DMS114 treated with DMSO at 0.1 percent for 48 hours (cell line): Measurements from ENCODE around the gene GJD3.

Source experiments
- DNase-seq: peaks from one replicate; lab custom pipeline; 2025; ENCODE audit not compliant: unreplicated experiment; lab: John Stamatoyannopoulos, UW

The GJD3 gene

DNA sequence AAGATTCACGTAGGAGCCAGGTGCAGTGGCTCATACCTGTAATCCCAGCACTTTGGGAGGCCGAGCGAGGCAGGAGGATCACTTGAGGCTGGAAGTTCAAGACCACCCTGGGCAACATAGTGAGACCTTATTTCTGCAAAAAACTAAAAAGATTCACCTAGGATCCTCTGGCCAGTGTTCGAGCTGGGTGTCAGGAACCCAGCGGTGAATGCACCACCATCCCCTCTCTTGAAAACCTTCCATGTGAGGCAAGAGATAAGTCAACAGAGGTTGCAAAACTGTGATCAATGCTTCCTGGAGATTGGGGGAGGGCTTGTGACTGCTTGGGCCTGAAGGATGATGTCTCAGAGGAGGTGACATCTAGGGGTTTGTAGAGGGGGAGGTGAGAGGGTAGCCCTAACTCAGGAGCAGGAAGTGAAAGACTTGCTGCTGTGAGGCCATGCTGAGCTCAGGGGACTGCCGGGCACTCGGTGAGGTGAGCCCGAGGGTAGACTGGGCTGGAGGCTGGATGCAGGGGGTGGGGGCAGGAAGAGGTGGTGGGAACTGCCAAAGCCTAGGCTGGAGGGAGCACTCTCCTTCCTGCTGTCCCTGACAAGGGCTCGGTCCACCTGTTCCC, 11.7 kb downstream of the GJD3 start:
- no peak for DNase-seq

DNA sequence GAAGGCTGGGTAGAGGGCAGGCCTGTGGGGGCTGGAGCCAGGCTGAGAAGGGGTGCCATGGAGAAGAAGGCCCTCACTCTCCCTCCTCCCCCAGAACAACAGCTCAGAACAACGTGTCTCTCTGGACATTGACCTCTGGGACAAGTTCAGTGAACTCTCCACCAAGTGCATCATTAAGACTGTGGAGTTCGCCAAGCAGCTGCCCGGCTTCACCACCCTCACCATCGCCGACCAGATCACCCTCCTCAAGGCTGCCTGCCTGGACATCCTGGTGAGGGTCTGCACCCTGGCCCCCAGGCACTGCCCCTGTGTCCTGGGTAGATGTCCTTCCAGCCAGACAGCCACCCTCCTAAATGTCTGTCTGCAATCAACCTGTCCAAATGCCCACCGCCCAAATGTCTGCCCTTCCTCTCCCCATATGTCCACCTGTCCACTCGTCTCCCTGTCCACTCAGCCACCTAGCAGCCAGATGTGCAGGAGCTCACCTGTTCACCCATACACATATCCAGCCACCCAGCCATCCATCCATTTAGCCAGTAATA, 12.2 kb downstream of the GJD3 start:
- DNase-seq: no peak

DNA sequence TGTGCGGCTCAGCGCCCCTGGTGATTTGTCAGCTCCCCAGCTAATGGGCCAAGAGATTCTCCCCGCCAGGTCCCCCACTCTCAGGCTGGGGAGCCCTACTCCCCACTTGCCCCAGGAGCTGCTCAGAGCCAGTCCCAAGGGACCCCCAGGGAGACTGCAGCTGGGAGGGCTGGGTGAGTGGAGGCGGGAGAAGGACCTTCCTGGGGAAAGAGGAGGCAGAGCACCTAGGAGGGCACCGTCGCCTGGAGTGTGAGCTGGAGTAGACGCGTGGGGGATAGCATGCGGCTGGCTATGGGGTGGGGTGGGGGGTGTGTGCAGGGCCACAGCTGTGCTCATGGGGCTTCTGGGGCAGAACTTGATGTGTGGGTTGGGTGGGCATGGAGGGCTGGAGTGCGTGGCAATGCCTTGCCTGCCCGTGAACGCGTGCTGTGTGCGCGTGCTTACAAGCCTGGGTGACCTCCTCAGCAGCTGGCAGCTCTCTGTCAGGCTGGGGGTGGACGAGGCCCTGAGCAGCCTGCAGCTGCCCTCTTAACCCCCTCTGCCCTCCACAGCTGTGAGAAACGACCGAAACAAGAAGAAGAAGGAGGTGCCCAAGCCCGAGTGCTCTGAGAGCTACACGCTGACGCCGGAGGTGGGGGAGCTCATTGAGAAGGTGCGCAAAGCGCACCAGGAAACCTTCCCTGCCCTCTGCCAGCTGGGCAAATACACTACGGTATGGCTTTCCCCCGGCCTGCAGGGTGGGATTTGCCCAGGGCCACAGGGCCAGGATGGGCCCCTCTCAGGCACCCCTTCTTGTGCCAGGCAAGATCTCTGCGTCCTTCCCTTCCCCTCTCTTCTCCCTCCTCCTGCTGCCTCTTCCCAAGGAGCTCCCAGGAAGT, 12.9 kb downstream of the GJD3 start:
- DNase-seq: no peak

DNA sequence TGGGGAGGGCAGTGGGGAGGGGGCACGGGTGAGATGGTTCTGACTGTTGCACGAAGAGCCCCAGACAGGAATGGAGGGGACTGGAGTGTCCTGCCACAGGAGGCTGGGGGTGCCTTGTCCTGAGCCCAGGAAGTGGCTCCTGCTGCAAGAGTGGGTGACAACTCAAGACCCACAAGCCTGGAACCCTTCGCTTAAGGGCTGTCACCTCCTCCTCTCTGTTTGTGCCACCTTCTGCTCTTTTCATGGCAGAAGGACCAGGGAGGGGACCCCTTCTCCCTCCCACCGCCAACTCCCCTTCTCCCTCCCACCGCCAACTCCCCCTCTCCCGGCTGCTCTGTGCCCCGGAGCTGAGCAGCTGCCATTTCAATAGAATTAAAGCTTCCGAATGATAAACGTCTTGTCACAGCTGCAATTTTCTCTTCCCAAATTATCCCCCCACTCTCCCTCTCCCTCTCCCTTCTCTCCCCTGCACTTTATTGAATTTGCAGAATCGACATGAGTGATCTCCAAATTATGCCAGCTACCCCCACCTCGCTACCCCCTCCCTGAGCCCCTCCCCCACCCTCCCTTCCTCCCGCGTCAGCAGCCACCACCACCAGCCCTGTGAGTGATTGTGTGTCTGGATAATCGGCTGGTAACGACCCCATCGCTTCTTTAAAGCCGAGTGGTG, 13.7 kb downstream of the GJD3 start:
- DNase-seq: no peak

GRCh38 chr17:40349895-40350688, 14.4 kb downstream of the GJD3 start:
- DNase-seq: no peak

GRCh38 chr17:40349477-40349894, 15.1 kb downstream of the GJD3 start:
- no peak for DNase-seq

DNA sequence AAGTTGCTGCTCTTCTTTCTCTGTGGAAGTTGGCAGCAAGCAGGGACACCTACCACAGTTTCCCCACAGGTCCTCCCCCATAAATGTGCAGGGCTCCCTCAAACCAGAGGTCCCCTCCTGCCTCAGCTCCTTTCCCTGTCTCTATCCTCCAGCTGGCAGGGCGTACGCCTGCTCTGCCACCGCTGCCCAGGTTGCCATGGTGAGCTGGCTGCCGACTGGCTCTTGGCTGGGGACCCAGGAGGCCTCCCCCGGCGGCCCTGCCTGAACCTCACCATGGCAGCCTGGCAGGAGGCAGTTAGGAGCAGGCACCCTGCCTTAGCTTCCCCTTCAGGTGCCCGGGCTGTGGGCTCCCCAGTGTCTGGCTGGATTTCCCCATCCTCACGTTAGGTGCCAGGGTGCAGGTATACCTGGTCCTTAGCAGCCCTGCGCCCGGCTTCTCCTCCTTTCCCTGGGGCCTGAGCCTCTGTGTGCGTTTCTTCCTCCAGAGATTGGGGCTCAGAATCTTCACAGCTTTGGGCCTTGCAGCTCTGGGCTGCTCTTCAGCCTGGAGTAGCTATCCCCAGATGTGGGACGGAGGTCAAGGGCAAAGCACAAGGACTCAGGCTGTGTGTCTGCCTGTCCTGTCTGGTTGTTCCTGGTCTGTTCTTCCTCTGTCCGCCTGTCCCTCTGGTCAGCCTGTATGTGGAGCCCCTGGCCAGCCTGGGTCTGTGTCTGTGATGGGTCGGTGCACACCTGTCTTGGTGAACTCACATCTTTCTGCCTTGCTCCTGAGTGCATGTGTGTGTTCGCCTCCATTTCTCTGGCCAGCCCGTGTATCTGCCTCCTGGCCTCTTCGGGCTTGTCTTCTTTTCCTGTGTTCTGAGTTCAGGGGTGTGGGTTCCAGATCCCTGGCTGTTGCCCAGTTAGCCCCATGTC, 15.7 kb downstream of the GJD3 start:
- no peak for DNase-seq

GRCh38 chr17:40348136-40348504, 16.4 kb downstream of the GJD3 start:
- no peak for DNase-seq

DNA sequence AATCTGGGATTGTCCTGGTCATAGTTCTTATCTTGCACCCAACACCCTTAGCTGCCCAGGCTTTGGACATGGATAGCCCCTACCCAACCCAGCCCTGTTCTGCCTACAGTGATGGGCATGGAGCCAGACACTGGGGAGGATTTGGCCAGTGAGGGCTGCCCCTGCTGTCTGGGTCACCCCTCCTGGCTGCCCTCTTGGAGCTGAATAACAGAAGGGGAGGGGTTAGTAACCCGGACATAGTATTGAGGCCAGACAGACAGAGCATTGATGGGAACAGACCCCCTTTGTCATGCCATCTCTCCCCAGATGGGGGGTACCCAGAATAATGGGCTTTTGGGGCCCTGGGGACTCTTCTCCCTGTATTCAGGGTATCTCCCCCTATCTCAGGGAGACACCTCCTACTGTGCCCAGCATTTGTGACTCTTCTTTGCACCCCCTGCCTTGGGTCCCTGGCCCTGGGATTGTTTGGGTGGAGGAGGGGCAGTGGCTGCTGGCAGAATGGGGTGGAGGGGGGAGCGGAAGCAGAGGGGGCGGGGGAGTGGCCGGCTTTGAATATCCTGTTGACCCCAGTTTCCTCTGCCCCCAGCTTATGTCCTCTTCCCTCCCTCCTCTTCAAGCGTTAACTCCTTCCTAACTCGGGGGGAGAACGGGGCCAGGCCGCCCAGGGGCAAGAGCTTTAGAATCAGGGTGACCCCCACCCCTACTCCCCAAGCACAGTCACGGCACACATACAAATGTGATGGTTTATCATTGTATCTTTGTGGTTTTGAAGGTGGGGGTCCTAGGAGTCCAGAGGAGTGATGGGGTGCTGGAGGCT, 17.0 kb downstream of the GJD3 start:
- DNase-seq: no peak

DNA sequence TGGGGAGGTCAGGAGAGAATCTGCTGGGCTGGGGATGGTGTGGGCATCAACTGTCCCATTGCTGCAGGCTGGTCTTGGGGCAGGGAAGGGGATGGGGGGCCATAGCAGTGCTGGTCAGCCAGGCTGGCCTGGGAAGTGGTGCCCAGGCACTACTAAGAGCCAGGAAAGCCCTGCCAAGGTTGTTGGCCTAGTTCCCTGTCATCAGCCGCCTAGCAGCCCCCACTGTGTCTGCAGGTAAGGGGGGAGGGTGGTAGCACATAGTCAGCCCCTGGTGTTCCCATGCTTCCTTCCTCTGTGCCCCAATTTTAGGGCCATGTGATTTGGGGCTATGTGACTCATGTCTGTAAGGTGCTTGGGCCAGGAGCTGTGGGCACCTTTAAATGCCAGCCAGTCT, 17.8 kb downstream of the GJD3 start:
- no peak for DNase-seq

DNA sequence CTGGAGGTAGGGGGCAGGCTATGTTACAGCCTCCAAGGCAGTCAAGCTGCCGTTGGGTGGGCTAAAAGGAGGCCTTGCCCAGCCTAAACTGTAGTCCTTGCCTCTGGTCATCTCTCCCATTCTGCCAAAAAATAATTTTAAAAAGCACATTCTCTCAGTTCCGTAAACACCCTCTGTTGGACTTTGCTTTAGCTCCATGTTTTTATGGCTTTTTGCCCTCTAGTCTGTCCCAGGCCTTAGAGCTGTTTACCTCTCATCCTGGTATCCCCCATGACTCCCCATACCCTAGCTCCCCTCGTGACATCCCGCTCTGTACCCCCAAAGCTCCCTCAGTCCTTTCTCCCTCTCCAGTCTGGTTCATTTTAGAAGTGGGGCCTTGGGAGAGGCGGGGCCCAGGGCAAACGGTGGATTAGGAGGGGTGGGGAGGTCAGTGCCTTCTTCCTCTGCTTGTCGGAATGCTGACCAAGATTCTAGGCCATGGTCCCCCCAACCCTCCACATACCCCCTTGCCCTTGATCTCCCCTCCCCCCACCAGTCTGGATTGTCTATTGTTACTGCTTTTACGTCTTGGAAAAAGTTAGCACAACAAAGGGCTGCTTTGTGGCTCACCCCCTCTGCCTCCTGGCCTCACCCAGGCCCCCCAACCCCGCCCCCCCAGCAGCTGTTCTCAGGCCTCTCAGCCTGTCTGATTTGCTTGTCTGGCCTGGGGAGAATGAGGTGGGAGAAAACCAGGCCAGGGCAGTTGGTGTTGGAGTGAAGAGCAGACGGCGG, 18.4 kb downstream of the GJD3 start:
- no peak for DNase-seq

- DNase-seq: no peak
These were observed 19.2 kb downstream of the GJD3 start for GRCh38 chr17:40345161-40345993.

DNA sequence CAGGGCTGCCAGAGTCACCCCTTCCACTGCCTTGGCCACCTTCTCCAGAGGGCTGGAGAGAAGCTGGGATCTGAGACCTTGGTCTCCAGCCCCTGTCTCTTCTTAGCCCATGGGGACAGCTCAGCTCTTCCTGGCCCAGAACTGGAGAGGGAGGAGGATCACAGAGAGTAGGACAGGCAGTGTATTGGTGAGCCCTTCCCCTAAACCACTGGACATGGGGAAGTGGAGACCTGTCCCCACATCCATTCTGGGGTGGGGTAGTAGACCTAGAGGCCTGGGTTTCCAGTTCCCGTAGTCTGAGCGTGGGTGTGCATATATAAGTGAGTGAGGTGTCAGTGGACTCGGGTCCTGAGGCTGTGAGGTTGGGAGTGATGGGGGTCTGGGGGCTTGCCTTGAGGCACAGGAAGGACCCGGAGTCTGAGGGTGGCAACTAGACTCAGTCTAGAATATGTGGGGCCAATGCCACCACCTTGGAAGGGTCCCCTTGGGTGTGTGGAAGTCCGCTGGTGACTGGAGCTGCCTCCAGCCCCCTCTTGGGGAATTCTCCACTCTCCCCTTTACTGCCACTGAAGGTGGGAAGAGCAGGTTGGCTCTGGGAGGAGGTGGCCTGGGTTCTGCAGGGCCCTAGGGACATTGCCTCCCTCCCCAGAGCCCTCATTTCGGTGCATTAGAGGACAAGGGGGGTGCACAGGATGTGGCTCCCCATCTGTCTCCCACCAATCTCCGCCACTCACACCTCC, 19.9 kb downstream of the GJD3 start:
- no peak for DNase-seq

DNA sequence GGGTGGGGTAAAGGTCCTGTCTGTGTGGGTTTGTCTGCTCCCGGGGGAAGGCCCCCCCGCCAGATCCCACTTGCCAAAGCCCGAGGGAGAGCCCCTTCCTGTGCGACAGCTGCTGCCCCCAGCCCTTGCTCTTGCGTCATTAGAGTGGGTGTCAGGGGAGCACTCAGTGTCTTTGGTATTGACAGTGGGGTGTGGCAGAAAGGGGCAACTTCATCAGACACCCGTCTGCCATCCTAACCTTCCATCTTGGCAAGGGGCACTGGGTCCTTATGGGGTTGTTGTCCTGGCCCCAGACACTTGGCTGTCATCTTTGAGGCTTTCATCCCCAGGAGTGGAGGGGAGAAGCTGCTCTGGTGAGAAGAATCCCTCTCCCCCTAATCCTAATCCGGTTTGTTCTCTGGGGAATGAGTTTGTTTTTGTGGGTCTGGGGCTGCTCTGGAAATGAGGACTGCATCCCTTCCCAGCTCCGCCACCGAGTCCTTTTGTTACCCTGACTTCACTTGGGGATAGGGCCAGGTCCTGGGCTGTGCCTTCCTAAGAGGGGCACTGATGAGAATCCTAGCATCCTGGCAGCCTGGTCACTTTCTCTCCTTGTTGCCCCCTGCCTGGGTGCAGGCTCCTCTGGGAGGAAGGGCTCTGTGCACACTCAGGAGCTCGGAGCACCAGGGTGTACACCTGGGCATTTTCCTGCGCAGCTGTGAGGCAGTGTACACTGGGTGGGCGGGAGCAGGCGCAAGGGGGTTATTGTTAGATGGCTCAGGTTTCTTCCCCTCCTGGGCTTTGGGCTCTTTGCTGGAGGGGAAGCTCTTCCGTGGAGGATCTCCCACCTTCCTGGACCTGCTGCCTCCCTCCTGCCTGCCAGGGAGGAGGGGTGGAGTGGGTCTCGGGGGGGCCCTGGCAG, 21.1 kb downstream of the GJD3 start:
- no peak for DNase-seq

DNA sequence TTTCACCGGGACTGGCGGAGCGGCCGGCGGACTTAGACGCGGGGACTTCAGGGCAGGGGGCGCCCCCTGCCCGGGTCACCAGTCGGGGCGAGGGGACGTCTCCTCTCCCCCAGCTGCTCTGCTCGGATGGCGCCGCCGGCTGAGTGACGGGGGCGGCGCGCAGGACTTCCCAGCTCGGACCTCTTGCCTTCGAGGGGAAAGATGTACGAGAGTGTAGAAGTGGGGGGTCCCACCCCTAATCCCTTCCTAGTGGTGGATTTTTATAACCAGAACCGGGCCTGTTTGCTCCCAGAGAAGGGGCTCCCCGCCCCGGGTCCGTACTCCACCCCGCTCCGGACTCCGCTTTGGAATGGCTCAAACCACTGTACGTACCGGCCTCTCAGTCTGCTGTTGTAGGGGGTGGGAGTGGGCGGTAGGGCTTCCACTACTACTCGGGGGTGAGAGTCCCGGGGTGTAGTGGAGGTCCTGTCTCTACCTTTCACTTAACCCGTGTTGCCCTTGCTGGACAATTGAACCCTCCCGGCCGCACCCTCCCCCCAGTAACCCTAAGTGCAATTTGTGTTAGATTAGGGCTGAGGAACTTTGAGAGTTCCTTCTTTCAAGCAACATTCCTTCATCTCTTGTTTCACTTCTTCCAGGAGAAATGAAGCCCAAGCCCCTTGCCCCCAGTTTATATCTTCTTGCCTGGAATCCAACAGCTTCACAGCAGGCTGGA, 21.9 kb downstream of the GJD3 start:
- no peak for DNase-seq
